Measurements from ENCODE around the gene KYAT1. TPM values are rescaled to one million over a fixed set of nuclear protein-coding genes. Genes with fewer than 3 reads are reported as not detected.
"Not testable (repeated sequence)": the region's sequence is repeated elsewhere in the genome, so short reads cannot be mapped to it uniquely, and the experiment has no call there.

KYAT1 gene
- polyA plus RNA-seq, 10 donors = 4.1 to 7.6 (median 4.7) TPM

DNA sequence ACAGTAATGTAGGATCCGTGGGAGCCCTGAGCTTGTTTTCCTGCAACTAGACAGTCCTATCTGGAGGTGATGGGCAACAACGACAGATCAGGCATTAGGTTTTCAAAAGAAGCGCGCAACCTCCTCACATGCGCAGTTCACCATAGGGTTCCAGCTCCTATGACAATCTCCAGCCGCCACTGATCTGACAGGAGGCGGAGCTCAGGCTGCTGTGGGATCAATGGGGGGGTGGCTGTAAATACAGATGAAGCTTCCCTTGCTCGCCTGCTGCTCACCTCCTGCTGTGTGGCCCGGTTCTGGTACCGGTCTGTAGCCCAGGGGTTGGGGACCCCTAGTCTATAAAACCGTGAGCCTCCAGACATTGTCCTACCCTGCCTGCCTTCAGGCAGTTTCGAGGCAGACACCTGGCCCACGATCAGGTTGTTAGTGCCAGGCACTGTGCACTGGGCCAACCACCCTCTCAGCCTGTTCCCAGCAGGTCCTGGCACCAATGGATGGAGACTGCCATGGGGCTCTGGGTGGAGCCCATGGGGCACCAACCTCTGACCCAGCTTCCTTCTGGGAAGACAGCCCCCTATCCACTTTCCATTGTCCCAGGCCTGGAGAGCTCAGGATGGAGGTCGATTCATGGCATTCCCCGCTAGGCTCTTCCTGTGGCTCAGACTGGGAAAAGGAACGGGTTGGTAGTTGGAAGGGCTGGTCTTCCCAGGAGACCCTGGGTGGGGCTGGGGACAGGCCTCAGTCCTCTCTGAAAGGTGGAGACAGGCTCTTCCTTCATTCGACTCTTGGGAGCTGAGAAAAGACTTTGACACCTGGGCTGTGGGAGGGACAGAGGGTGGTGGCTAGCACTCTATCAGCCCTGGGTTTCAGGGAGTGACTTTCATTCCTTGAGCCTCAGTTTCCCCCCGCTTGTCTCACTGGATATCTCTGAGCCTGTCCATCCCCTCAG, 61.8 kb downstream of the KYAT1 start:
- DNase-seq = peak in 1 of 3 donors; percentile 35

DNA sequence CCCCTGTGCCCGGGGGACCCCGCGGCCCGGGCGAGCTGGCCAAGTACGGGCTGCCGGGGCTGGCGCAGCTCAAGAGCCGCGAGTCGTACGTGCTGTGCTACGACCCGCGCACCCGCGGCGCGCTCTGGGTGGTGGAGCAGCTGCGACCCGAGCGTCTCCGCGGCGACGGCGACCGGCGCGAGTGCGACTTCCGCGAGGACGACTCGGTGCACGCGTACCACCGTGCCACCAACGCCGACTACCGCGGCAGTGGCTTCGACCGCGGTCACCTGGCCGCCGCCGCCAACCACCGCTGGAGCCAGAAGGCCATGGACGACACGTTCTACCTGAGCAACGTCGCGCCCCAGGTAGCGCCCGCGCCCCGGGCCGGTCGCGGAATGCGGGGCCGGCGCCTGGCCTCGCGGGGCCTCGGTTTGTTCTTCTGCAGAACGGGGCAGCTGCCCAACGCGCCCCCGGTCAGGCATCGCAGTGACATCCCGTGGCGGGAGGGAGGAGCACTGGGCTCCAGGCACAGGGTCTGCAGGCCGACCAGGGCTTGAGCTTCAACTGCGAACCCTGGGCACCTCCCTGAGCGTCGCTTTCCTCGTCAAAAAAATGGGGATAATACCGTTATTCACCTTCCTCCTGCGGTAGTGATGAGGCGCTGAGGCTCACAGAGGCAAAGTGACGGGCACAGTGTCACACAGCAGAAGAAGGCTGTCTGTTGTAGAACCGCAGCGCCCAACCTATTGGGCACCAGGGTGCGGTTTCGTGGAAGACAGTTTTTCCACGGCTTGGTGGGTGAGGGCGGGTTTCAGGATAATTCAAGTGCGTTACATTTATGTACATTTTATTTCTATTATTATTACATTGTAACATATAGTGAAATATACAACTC, 62.7 kb downstream of the KYAT1 start:
- peak in 2 of 3 donors; percentile 41 to 65 for DNase-seq

DNA sequence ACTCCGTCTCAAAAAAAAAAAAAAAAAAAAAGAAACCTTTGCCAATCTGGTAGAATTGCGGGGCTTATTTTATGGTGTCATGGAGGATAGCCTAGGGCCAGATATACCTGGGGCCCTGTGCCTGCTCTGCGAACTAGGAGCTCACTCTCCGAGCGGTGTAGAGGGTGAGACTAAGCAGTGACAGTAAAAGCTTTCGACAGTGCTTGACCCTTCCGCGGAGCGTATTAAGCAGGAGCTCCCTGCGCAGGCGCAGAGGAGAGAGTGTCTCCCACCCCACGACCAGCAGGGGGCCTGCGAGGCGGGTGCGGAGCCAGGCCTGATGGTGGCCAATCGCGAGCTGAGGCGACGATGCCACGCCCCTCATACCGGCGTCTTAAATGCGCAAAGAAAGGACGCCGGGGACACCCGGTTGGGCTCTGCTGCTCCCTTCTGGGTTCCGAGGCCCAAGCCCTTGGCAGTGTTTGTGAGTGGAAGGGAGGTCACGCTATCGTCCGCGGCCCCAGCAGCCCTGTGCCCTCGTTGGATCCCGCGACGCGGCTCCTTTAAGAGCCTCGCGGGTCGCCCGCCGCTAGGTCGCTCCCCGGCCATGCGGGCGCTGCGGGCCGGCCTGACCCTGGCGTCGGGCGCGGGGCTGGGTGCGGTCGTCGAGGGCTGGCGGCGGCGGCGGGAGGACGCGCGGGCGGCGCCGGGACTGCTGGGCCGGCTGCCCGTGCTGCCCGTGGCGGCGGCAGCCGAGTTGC, 63.5 kb downstream of the KYAT1 start, which contains the start of gene ENDOG:
Gene ENDOG (plus strand): TSS at position 402 of the 740 bp plus-strand sequence. CDS start 185 bp downstream, at position 587.
- DNase-seq = peak; percentile 97 to 99 (median 99)

DNA sequence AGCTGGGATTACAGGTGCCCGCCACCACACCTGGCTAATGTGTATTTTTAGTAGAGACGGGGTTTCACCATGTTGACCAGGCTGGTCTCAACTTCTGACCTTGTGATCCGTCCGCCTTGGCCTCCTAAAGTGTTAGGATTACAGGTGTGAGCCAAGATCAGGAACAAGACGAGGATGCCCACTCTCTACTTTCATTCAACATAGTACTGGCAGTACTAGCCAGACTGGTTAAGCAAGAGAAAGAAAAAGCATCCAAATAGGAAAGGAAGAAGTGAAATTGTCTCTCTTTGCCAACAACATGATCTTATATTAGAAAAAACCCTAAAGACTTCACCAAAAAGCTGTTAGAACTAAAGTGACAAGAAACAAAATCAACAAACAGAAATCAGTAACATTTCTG, 70.9 kb downstream of the KYAT1 start:
- DNase-seq = no peak

DNA sequence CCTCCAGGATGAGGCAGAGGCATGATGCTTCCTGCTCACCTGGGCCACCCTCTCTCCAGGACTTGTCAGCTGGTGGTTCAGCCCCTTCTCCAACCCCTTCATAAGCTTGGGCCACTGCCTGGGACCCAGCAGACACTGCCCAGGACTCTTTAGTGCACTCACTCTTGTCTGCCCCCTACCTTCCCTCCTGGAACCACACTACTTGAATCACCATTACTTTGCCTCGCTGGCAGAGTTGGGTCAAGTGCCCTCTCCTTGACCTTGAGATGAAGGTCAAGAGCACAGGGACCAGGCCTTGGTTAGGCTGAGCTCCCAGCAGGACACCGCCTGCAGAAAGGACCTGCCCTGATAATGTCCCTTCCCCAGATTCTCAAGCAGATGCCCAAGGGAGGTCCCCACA, 71.9 kb downstream of the KYAT1 start:
- DNase-seq = no peak

DNA sequence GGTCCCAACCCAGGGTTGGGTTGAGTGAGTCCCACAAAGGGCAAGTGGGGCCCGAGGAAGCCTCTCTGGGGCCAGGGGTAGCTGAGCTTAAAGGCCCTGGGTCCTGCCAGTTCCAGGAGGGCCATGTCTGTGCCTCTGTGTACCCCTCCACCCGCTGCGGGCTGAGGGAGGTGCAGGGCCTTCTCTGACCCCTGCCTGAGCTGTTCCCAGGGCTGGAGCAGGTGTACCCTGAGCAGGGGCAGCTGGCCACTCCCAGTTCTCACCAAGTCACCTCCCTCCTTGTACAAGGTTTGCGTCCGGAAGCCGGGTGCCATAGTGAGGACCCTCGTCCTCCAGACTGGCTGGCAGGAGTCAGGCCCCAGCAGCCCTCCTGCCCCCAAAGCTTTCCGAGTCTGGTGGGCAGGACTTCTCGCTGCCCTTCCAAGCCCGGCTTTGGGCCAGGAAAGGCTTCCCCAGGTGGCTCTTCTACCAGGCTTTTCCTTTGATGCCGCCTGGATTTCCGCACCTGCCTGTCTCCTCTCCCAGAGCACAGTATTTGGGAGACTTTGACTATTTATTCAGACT, 72.6 kb downstream of the KYAT1 start:
- no peak for DNase-seq

DNA sequence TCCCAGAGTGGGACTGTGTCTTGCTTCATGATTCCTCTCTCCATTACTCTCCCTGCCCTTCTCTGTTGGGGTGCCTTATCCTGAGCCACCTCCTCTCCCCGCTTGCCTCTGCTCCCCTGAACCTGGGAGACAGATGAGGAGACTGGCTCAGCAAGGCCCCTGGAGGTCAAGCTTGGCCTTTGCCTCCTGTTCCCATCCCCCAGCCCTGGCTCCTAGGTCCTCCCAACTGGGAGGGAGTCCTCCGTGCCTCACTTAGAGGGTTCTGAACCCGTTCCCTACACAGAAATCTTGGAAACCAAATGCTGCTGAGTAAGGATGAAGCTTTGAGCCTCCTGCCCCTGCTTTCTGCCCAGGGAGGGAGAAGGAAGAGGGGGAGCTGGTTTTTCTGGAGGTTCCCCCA, 73.2 kb downstream of the KYAT1 start:
- DNase-seq = no peak

DNA sequence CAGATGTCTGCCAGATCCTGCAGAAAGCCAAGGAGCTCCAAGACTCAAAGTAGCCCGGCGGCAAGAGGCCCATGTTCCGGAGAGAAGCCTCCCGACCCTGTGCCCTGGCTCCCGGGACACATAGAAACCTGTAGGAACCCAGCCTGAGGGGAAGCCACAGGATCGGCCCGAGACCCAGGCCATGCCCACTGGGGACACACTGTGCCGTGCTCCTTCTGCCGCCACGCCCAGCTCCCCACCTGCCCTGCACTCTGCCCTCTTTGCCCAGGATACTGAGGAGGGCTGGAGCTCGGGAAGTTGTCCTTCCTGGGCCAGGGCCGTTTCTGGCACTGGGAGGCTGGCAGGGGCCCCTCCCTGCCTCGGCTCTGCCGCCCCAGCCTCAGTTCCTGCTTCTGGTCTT, 73.9 kb downstream of the KYAT1 start:
- no peak for DNase-seq

DNA sequence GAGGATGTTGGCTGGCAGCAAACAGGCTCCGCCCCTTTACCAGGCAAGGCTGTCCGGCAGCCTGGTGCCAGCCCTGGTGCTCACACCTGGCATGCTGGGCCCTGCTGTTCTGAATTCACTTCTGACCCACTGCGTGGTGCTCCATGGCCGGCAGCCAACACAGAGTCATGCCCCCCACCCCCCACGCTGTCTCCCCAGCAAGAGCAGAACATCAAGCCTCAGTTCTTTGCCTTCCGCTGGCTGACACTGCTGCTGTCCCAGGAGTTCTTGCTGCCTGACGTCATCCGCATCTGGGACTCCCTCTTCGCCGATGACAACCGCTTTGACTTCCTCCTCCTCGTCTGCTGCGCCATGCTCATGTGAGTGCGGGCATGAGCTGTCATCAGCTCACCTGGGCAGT, 76.1 kb downstream of the KYAT1 start:
- DNase-seq = no peak

DNA sequence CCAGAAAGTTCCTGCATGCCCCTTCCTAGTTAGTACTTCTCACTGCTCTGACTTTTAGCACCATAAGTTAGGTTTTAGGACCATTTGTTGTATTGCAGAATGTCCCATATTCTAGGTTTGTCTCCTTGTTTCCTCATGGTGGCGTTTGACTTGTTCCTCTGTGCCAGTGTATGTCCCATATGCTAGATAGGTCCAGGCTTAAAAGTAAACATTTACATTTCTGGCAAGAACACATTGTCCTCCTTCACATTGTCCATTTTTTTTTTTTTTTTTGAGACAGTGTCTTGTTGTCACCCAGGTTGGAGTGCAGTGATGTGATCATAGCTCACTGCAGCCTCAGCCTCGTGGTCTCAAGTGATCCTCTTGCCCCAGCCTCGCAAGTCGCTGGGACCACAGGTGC, 79.3 kb downstream of the KYAT1 start:
- no peak for DNase-seq

DNA sequence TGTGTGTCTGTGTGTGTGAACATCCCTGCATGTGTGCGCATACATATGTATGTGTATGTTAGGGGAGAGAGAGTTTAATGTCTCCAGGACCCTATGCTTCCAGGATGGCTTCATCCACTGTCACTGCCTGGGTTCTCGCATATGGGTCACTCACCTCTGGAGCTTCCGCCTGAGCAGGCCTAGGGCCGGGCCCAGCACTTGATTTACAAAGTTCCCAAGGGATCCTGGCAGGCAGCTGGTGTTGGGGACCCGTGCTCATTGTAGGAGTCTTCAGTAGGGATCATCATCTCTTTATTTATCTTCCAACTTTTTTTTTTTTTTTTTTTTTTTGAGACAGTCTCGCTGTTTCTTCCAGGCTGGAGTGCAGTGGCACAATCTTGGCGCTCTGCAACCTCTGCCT, 81.7 kb downstream of the KYAT1 start:
- DNase-seq = no peak

DNA sequence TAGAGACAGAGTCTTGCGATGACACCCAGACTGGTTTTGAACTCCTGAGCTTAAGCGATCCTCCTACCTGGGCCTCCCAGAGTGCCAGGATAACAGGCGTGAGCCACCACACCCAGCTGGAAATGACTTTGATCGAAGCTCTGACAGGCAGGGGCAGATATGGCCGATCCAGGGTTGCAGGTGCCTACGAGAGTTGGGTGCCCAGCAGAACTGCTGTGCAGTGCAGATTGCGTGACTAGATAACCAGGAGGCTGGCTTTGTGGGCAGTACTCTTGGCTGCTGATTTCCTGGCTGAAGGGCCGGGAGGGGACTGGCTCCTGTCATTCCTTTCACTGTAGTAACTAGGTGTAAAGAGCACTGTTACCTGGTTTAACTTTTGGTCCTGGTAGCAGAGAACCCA, 82.9 kb downstream of the KYAT1 start:
- no peak for DNase-seq

DNA sequence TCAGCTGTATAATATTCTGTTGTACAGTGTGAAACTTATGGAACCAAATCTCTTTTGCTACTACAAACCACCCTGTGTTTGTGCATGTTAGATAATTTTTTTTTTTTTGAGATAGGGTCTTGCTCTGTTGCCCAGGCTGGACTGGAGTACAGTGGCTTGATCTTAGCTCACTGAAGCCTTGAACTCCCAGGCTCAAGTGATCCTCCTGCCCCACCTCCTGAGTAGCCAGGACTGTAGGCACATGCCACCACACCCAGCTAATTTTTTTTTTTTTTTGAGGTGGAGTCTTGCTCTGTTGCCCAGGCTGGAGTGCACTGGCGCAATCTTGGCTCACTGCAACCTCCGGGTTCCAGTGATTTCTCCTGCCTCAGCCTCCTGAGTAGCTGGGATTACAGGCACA, 86.8 kb downstream of the KYAT1 start:
- not testable (repeated sequence) for DNase-seq

DNA sequence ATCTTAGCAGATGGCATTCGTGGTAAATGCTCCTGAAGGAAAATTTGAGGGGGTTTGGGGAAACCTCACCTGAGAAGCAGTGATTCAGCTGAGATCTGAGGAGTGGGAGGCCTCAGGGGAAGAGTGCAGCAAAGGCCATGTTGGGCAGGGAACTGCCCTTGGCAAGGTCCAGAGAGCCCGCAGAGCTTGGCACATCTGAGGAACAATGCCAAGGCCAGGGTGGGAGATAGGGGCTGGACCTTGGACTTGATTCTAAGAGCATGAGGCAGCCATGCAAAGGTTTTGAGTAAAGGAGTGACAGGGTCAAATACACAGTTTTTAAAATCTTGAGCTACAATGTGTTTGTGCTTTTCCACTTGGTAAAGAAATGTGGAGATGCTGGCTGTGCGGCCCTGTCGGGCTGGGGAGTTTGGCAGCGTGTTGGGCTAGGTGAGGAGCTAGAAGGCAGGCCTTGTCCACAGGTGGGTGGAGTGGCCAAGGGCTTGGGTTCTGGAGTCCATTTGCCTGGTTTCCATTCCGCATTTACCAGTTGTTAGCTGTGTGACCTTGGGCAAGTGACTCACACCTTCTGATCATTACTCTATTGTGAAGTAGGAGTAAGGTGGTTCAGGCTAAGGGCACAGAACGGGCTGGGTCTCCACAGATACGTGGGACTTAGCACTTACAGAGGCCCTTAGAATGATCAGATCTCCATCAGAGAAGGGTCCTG, 88.6 kb downstream of the KYAT1 start:
- DNase-seq = no peak

DNA sequence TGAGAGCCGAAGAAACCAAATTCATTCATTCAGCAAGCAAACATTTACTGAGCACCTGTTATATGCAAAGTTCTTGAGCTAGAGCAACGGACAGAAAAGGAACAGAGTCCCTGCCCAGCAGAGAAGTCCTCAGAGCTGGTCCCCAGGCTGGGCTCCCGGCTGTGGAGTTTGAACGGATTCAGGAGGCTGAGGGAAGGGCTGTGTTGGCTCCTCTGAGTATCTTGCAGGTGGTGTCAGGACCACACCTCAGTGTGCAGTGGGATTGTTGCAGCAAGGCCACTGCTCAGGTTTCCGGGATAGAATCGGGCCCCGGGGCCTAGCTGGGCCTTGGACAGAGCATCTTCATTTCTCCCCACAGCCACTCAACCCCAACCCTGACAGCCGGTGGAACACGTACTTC, 89.6 kb downstream of the KYAT1 start:
- DNase-seq = no peak

DNA sequence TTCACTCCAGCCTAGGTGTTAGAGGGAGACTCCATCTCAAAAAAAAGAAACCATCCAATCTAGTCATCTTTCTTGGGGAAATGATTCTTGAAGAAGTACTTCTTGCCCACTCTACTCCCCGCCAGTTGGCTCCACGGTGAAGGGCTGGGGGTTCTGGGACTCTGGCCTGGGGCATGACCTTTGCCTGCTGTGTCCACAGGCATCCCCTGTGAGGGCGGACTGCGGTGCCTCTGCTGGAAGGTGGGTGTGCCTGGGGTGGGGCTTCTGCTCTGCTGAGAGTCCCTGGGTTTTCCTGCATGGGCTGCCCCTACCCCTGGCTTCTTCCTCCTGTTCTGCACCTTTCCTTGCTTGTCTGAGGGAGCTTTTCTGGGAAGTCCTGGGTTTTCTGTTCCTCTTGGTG, 91.2 kb downstream of the KYAT1 start:
- no peak for DNase-seq

DNA sequence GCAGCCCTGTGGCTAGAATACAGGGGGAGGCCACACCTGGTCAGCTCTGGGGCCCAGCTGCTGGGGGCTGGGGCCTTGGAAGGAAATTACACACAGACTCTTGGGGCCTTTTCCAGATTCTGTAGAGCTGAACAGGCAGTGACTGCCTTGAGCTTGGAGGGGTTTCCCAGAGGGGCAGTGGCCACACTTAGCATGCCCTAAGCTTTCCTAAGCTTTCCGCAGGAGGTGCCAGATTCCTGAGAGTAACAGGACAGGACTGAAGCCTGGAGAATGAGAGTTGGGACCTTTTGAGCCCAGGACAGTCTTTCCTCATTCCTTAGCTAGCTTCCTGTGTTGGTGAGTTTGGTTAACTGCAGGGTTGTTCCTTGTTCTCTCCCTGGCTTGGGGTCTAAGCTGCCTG, 93.3 kb downstream of the KYAT1 start:
- no peak for DNase-seq

DNA sequence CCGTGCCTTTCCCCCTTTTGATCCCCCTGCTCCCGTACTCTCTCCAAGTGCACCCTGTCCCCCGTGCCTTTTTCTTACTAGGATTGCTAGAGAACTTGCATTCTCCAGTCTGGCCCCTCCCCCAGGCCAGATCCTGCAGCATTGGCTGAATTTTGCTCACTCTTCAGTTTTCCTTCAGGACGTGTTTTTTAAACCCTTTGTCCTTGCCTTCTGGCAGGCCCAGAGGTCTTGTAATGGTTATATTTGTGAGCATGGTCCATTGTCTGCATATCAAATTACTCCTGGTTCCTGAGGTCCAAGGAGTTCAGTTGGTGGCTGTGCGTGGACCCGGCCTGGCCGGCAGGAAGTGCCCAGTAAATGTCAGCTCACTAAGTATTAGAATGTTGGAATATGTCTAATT, 94.1 kb downstream of the KYAT1 start:
- DNase-seq = peak in 2 of 3 donors; percentile 21 to 58

DNA sequence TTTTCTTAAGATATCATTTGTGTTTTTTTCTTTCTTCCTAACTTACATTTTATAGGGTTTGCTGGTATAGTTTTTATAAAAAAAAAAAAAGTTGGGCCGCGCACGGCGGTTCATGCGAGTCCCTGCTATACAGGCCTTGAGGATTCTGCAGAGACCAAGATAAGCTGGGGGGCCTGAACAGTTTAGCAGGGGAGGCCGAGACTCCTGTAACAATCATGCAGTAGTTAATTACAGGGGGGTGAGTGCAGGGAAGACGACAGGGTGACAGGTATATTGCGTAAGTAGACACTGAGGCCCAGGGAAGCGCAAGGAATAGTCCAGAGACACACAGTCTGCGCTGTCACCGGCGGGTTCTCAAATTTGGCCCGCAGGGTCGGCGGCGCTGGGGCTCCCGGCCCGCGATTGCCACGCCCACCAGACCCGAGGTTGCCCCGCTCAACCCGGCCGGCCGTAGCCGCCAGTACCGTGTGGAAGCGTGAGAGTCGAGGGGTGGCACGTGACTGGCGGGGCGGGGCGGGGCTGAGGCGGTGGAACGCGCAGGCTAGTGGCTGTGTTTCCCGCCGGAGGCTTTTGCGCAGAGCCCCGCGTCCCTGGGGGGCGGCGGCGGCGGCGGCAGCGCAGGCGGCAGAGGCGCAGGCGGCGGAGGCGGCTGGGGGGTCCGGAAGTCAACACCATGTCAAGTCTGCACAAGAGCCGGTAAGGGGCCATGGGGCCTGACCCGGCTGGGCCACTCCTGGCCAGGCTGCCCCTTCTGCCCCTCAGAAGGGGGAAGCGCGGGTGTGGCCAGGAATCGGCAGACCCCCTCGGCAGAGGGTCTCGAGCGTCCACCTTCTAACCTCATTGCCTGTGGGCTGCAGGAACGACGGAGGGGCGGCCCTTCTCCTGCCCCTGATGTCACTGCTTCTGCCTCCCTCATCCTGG, 94.8 kb downstream of the KYAT1 start, which contains the start of gene TBC1D13:
Gene TBC1D13 (plus strand): TSS at position 573 of the 921 bp plus-strand sequence. CDS start 101 bp downstream, at position 674.
- DNase-seq = peak; percentile 79 to 93 (median 84)

DNA sequence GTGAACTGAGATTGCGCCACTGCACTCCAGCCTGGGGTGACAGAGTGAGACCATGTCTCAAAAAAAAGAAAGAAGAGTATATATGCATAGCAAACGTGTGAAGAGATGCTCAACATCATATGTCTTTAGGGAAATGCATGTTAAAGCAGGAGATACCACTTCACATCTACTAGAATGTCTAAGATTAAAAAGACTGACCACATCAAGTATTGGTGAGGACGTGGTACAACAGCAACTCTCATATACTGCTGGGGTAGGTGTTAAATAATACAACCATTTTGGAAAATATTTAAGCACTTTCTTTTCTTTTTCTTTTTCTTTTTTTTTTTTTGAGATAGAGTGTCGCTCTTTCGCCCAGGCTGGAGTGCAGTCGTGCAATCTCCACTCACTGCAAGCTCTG, 96.3 kb downstream of the KYAT1 start:
- no peak for DNase-seq
